GM21367 (cell line): Measurements from ENCODE around the gene MVB12B.

Experiments
- ATAC-seq: cut with Tn5 transposase; IDR thresholded peaks from one replicate; pipeline ENCODE4 v1.9.1; 2021; ENCODE audit not compliant: unreplicated experiment

MVB12B gene

GRCh38 chr9:126401581-126401980 is 75.0 kb downstream of the MVB12B start:
- ATAC-seq: no peak

GRCh38 chr9:126403397-126403796 is 76.8 kb downstream of the MVB12B start:
- ATAC-seq: no peak

GRCh38 chr9:126404459-126404858 is 77.8 kb downstream of the MVB12B start:
- no peak for ATAC-seq

GRCh38 chr9:126406075-126406667 is 79.5 kb downstream of the MVB12B start:
- ATAC-seq: no peak

- no peak for ATAC-seq
Measured at GRCh38 chr9:126407114-126407870, 80.7 kb downstream of the MVB12B start.

GRCh38 chr9:126408004-126408403 is 81.4 kb downstream of the MVB12B start:
- no peak for ATAC-seq

- no peak for ATAC-seq
Measured at GRCh38 chr9:126410229-126410628, 83.6 kb downstream of the MVB12B start.

GRCh38 chr9:126411225-126411947 is 84.8 kb downstream of the MVB12B start:
- ATAC-seq: peak; percentile 65

GRCh38 chr9:126411948-126412284 is 85.3 kb downstream of the MVB12B start:
- ATAC-seq: no peak

GRCh38 chr9:126412905-126413304 is 86.3 kb downstream of the MVB12B start:
- ATAC-seq: no peak

GRCh38 chr9:126413391-126414068 is 86.9 kb downstream of the MVB12B start:
- ATAC-seq: no peak

GRCh38 chr9:126415741-126416370 is 89.2 kb downstream of the MVB12B start:
- ATAC-seq: no peak

- ATAC-seq: no peak
Measured at GRCh38 chr9:126417043-126417442, 90.4 kb downstream of the MVB12B start.

- no peak for ATAC-seq
Measured at GRCh38 chr9:126417684-126418083, 91.1 kb downstream of the MVB12B start.

- ATAC-seq: no peak
Measured at GRCh38 chr9:126418608-126419007, 92.0 kb downstream of the MVB12B start.

GRCh38 chr9:126419475-126419874 is 92.8 kb downstream of the MVB12B start:
- ATAC-seq: no peak

- no peak for ATAC-seq
Measured at GRCh38 chr9:126420135-126420534, 93.5 kb downstream of the MVB12B start.

- ATAC-seq: no peak
Measured at GRCh38 chr9:126420643-126421564, 94.3 kb downstream of the MVB12B start.

GRCh38 chr9:126421567-126422428 is 95.2 kb downstream of the MVB12B start:
- ATAC-seq: no peak
